ENCODE measurements around the gene GRK5. TPM values are rescaled to one million over a fixed set of nuclear protein-coding genes. Genes with fewer than 3 reads are reported as not detected.
"Not testable (repeated sequence)": the region's sequence is repeated elsewhere in the genome, so short reads cannot be mapped to it uniquely, and the experiment has no call there.

The GRK5 gene
- polyA plus RNA-seq, 1 donor from 2014 or later: 34.9 TPM

- no peak overlapping the region for H3K27ac ChIP-seq (ENCODE audit: low read length)
- H3K4me3 ChIP-seq (ENCODE audit: low read length): no peak overlapping the region
- H3K36me3 ChIP-seq (ENCODE audit: insufficient read depth, low read length): no peaks in the 10 kb centered on the region
- H2AFZ ChIP-seq (ENCODE audit: low read depth, low read length): no peak overlapping the region
- peaks cover 3% of the 10 kb centered on the region for H3K79me2 ChIP-seq (replicated peaks; ENCODE audit: insufficient read depth, low read length)
- no peak overlapping the region for H3K9ac ChIP-seq (ENCODE audit: low read length)
- H3K9me3 ChIP-seq (ENCODE audit: low read length): no peaks in the 10 kb centered on the region
- H4K20me1 ChIP-seq (ENCODE audit: insufficient read depth): no peaks in the 10 kb centered on the region
- H3K4me2 ChIP-seq (ENCODE audit: low read length): no peak overlapping the region
- TF ChIP-seq EZH2 (IDR thresholded peaks at IDR 0.05; ENCODE audit: borderline replicate concordance, insufficient read depth, low read length, poor library complexity, severe bottlenecking): no peak
- TF ChIP-seq SMC3 (conservative IDR thresholded peaks at IDR 0.05; ENCODE audit: poor library complexity): no peak
- TF ChIP-seq EP300 (conservative IDR thresholded peaks at IDR 0.05; ENCODE audit: poor library complexity, severe bottlenecking): no peak
- TF ChIP-seq POLR2AphosphoS5 (IDR thresholded peaks at IDR 0.05): no peak
- TF ChIP-seq CTCF (IDR thresholded peaks at IDR 0.05; ENCODE audit: poor library complexity, severe bottlenecking): no peak
- no peak for TF ChIP-seq REST (IDR thresholded peaks at IDR 0.05; ENCODE audit: borderline replicate concordance)
- H3K9me2 ChIP-seq (ENCODE audit: insufficient read depth, low read length): no peaks in the 10 kb centered on the region
- no peaks in the 10 kb centered on the region for H3F3A ChIP-seq (ENCODE audit: insufficient read depth, low read length, poor library complexity, severe bottlenecking)
- no peaks in the 10 kb centered on the region for H3K27me3 ChIP-seq (ENCODE audit: insufficient read depth, low read depth, low read length)
These were observed 50.6 kb downstream of the GRK5 start for GRCh38 chr10:119257899-119258419.

GRCh38 chr10:119259345-119259744 is 52.0 kb downstream of the GRK5 start:
- TF ChIP-seq EP300 (conservative IDR thresholded peaks at IDR 0.05; ENCODE audit: poor library complexity, severe bottlenecking) (no peak), POLR2AphosphoS5 (IDR thresholded peaks at IDR 0.05) (no peak), CTCF (IDR thresholded peaks at IDR 0.05; ENCODE audit: poor library complexity, severe bottlenecking) (no peak), RAD21 (conservative IDR thresholded peaks at IDR 0.05) (no peak), REST (IDR thresholded peaks at IDR 0.05; ENCODE audit: borderline replicate concordance) (no peak)
- Histone ChIP-seq H4K20me1 (ENCODE audit: insufficient read depth) (no peaks in the 10 kb centered on the region), H3K27me3 (ENCODE audit: insufficient read depth, low read depth, low read length) (no peaks in the 10 kb centered on the region)

GRCh38 chr10:119261016-119261415 is 53.6 kb downstream of the GRK5 start:
- not testable (repeated sequence) for H3K4me2 ChIP-seq (ENCODE audit: low read length); H3K27ac ChIP-seq (ENCODE audit: low read length); H3K36me3 ChIP-seq (ENCODE audit: insufficient read depth, low read length); H3K9me2 ChIP-seq (ENCODE audit: insufficient read depth, low read length); H3F3A ChIP-seq (ENCODE audit: insufficient read depth, low read length, poor library complexity, severe bottlenecking); H2AFZ ChIP-seq (ENCODE audit: low read depth, low read length); H3K79me2 ChIP-seq (replicated peaks; ENCODE audit: insufficient read depth, low read length); H3K4me3 ChIP-seq (ENCODE audit: low read length); H4K20me1 ChIP-seq (ENCODE audit: insufficient read depth); H3K9ac ChIP-seq (ENCODE audit: low read length); H3K9me3 ChIP-seq (ENCODE audit: low read length); H3K27me3 ChIP-seq (ENCODE audit: insufficient read depth, low read depth, low read length)

More at GRCh38 chr10:119259345-119259744, 52.0 kb downstream of the GRK5 start:
- H3K9me2 ChIP-seq (ENCODE audit: insufficient read depth, low read length): no peaks in the 10 kb centered on the region
- peaks cover 3% of the 10 kb centered on the region for H3K79me2 ChIP-seq (replicated peaks; ENCODE audit: insufficient read depth, low read length)
- H3K4me2 ChIP-seq (ENCODE audit: low read length): no peak overlapping the region
- no peak overlapping the region for H3K4me3 ChIP-seq (ENCODE audit: low read length)
- H3K27ac ChIP-seq (ENCODE audit: low read length): no peak overlapping the region
- no peak overlapping the region for H2AFZ ChIP-seq (ENCODE audit: low read depth, low read length)
- no peaks in the 10 kb centered on the region for H3K9me3 ChIP-seq (ENCODE audit: low read length)
- H3K9ac ChIP-seq (ENCODE audit: low read length): no peak overlapping the region
- no peaks in the 10 kb centered on the region for H3F3A ChIP-seq (ENCODE audit: insufficient read depth, low read length, poor library complexity, severe bottlenecking)
- no peaks in the 10 kb centered on the region for H3K36me3 ChIP-seq (ENCODE audit: insufficient read depth, low read length)
